ENCODE results near the gene MMRN2. TPM values are rescaled to one million over a fixed set of nuclear protein-coding genes. Genes with fewer than 3 reads are reported as not detected.
"Not testable (repeated sequence)": the region's sequence is repeated elsewhere in the genome, so short reads cannot be mapped to it uniquely, and the experiment has no call there.

Gene MMRN2
- total RNA-seq, 1 donor from 2014 or later: 1.0 TPM

GRCh38 chr10:86958116-86958900 lies 893 bp upstream of the MMRN2 start, which contains the start of gene SNCG:
Gene SNCG, plus strand, starts transcription at chr10:86958599. Its CDS starts 99 bp downstream, at chr10:86958698.
- DNase-seq (ENCODE audit: low read depth): no peak

GRCh38 chr10:86956848-86957448 lies 467 bp downstream of the MMRN2 start:
- no peak for DNase-seq (ENCODE audit: low read depth)

- no peak for DNase-seq (ENCODE audit: low read depth)
Observed at GRCh38 chr10:86956195-86956847, 1.1 kb downstream of the MMRN2 start.

GRCh38 chr10:86955501-86956194 lies 1.8 kb downstream of the MMRN2 start:
- no peak for DNase-seq (ENCODE audit: low read depth)

GRCh38 chr10:86954681-86955500 lies 2.5 kb downstream of the MMRN2 start:
- no peak for DNase-seq (ENCODE audit: low read depth)

GRCh38 chr10:86953747-86954680 lies 3.4 kb downstream of the MMRN2 start:
- no peak for DNase-seq (ENCODE audit: low read depth)

GRCh38 chr10:86952697-86953096 lies 4.7 kb downstream of the MMRN2 start:
- DNase-seq (ENCODE audit: low read depth): not testable (repeated sequence)

- DNase-seq (ENCODE audit: low read depth): no peak
Observed at GRCh38 chr10:86952106-86952505, 5.3 kb downstream of the MMRN2 start.

- no peak for DNase-seq (ENCODE audit: low read depth)
Observed at GRCh38 chr10:86951184-86951761, 6.1 kb downstream of the MMRN2 start.

GRCh38 chr10:86950349-86950748 lies 7.1 kb downstream of the MMRN2 start:
- no peak for DNase-seq (ENCODE audit: low read depth)

GRCh38 chr10:86947806-86948205 lies 9.6 kb downstream of the MMRN2 start:
- not testable (repeated sequence) for DNase-seq (ENCODE audit: low read depth)

- no peak for DNase-seq (ENCODE audit: low read depth)
Observed at GRCh38 chr10:86946213-86947155, 10.9 kb downstream of the MMRN2 start.

- DNase-seq (ENCODE audit: low read depth): peak; percentile 79
Observed at GRCh38 chr10:86945361-86946212, 11.8 kb downstream of the MMRN2 start.

- no peak for DNase-seq (ENCODE audit: low read depth)
Observed at GRCh38 chr10:86944907-86945306, 12.5 kb downstream of the MMRN2 start.

- DNase-seq (ENCODE audit: low read depth): no peak
Observed at GRCh38 chr10:86944471-86944870, 12.9 kb downstream of the MMRN2 start.

- DNase-seq (ENCODE audit: low read depth): no peak
Observed at GRCh38 chr10:86944031-86944419, 13.4 kb downstream of the MMRN2 start.

Measured in myocyte (in vitro differentiated cells).